HG03457 (cell line): ENCODE measurements around the gene MARVELD1.

Experiments
- ATAC-seq: cut with Tn5 transposase; IDR thresholded peaks from one replicate; pipeline ENCODE4 v1.9.1; 2021; ENCODE audit warnings: moderate number of reproducible peaks; ENCODE audit not compliant: unreplicated experiment

The MARVELD1 gene

GRCh38 chr10:97719602-97720001, 6.1 kb downstream of the MARVELD1 start:
- no peak for ATAC-seq

GRCh38 chr10:97721871-97722780, 8.6 kb downstream of the MARVELD1 start:
- ATAC-seq = no peak

- no peak for ATAC-seq
Observed at GRCh38 chr10:97723001-97723400, 9.5 kb downstream of the MARVELD1 start.

GRCh38 chr10:97724341-97724941, 10.9 kb downstream of the MARVELD1 start:
- no peak for ATAC-seq

GRCh38 chr10:97726636-97727178, 13.2 kb downstream of the MARVELD1 start:
- ATAC-seq = no peak

GRCh38 chr10:97729014-97729413, 15.5 kb downstream of the MARVELD1 start:
- ATAC-seq = no peak

GRCh38 chr10:97731346-97732051, 18.0 kb downstream of the MARVELD1 start:
- no peak for ATAC-seq

- no peak for ATAC-seq
Observed at GRCh38 chr10:97732052-97732359, 18.5 kb downstream of the MARVELD1 start.

- no peak for ATAC-seq
Observed at GRCh38 chr10:97733256-97733655, 19.7 kb downstream of the MARVELD1 start.

GRCh38 chr10:97734021-97734420, 20.5 kb downstream of the MARVELD1 start:
- no peak for ATAC-seq

GRCh38 chr10:97736403-97736901, 22.9 kb downstream of the MARVELD1 start:
- ATAC-seq = peak; percentile 12

- ATAC-seq = peak; percentile 69
Observed at GRCh38 chr10:97736902-97737769, 23.6 kb downstream of the MARVELD1 start, which contains the start of gene ZFYVE27. ZFYVE27 (plus strand) TSS chr10:97737128; CDS start chr10:97738478, 1,350 bp downstream.

GRCh38 chr10:97737770-97738265, 24.3 kb downstream of the MARVELD1 start:
- peak; percentile 4 for ATAC-seq

- ATAC-seq = no peak
Observed at GRCh38 chr10:97738616-97739015, 25.1 kb downstream of the MARVELD1 start.

- no peak for ATAC-seq
Observed at GRCh38 chr10:97740613-97741012, 27.1 kb downstream of the MARVELD1 start.

GRCh38 chr10:97743169-97743943, 29.8 kb downstream of the MARVELD1 start:
- ATAC-seq = no peak

GRCh38 chr10:97744405-97745035, 31.0 kb downstream of the MARVELD1 start:
- no peak for ATAC-seq

- ATAC-seq = no peak
Observed at GRCh38 chr10:97747573-97747972, 34.0 kb downstream of the MARVELD1 start.

- ATAC-seq = no peak
Observed at GRCh38 chr10:97748116-97748515, 34.6 kb downstream of the MARVELD1 start.
